ENCODE results near the gene TPCN2. TPM values are rescaled to one million over a fixed set of nuclear protein-coding genes. Genes with fewer than 3 reads are reported as not detected.

Gene TPCN2
- total RNA-seq, 1 experiment from 2014 or later, result 20.6 TPM

GRCh38 chr11:69010361-69010891 lies 38.3 kb upstream of the TPCN2 start:
- H3K27ac ChIP-seq (ENCODE audit: low read length), result peak overlapping the region; percentile 34; the same call in 1 of the 2 replicates
- POLR2A ChIA-PET, result interaction anchor here (0.7 kb wide), 1 partner anchor 38 kb away, joined by 3 read pairs; the partner anchor contains the start of gene TPCN2
- ATAC-seq (peak; percentile 13; the same call in 1 of the 2 replicates), DNase-seq (ENCODE audit: low read depth, low spot score) (no peak)
- no peaks in the 10 kb centered on the region for H3K9me3 ChIP-seq (ENCODE audit: control insufficient read depth, insufficient read depth, low read depth, low read length)
- H3K4me1 ChIP-seq (ENCODE audit: control insufficient read depth, insufficient read depth, low read length), result peaks cover 43% of the 10 kb centered on the region
- no peaks in the 10 kb centered on the region for H3K36me3 ChIP-seq (ENCODE audit: control insufficient read depth, insufficient read depth, low read length)
- no peak overlapping the region for H3K4me3 ChIP-seq (ENCODE audit: low read depth in 2 of 2, low read length in 2 of 2)
- TF ChIP-seq TCF7L2 (IDR thresholded peaks at IDR 0.05; ENCODE audit: low read depth, low read length) (no peak), REST (IDR thresholded peaks at IDR 0.05; ENCODE audit: insufficient read depth in 1 of 2, low read depth in 2 of 2, low read length in 1 of 2) (0 out of 4 replicates have a peak, but pooled peaks of 1 of the 2 experiments have one; percentile 22)
- intact Hi-C loops (cut with micrococcal nuclease; ENCODE audit: unreplicated experiment) (no loop called here), in situ Hi-C loops (cut with HindIII; ENCODE audit: low pct_unique_long_range_greater_than_20kb, low sequenced_read_pairs) (no loop called here)
- H3K27me3 ChIP-seq (ENCODE audit: control insufficient read depth, insufficient read depth, low read length), result no peaks in the 10 kb centered on the region
- BruUV-seq (replicated peaks), result no TSS peak
- CTCF ChIA-PET, result interaction anchor here (0.6 to 1.2 kb wide), 2 partner anchors 10 to 34 kb away, joined by 3 to 5 read pairs; no protein-coding TSS in a partner anchor

GRCh38 chr11:69010964-69011623 lies 37.6 kb upstream of the TPCN2 start:
- no peak for DNase-seq (ENCODE audit: low read depth, low spot score)
- no peak for TF ChIP-seq TCF7L2 (IDR thresholded peaks at IDR 0.05; ENCODE audit: low read depth, low read length)
- no peak for TF ChIP-seq SIN3A (IDR thresholded peaks at IDR 0.05; ENCODE audit: borderline replicate concordance, insufficient read depth, low read depth, low read length)
- TF ChIP-seq POLR2AphosphoS5 (IDR thresholded peaks at IDR 0.05; ENCODE audit: low read depth, low read length), result no peak
- no peak for TF ChIP-seq CTCF (IDR thresholded peaks at IDR 0.05)
- TF ChIP-seq REST (IDR thresholded peaks at IDR 0.05; ENCODE audit: insufficient read depth in 1 of 2, low read depth in 2 of 2, low read length in 1 of 2), result no peak
- Histone ChIP-seq H3K9me3 (ENCODE audit: control insufficient read depth, insufficient read depth, low read depth, low read length) (no peaks in the 10 kb centered on the region), H3K27me3 (ENCODE audit: control insufficient read depth, insufficient read depth, low read length) (no peaks in the 10 kb centered on the region), H3K4me3 (ENCODE audit: low read depth in 2 of 2, low read length in 2 of 2) (no peak overlapping the region), H3K4me1 (ENCODE audit: control insufficient read depth, insufficient read depth, low read length) (peaks cover 43% of the 10 kb centered on the region), H3K27ac (ENCODE audit: low read length) (no peak overlapping the region), H3K36me3 (ENCODE audit: control insufficient read depth, insufficient read depth, low read length) (no peaks in the 10 kb centered on the region)
- intact Hi-C loops (cut with micrococcal nuclease; ENCODE audit: unreplicated experiment), result no loop called here
- in situ Hi-C loops (cut with HindIII; ENCODE audit: low pct_unique_long_range_greater_than_20kb, low sequenced_read_pairs), result no loop called here
- POLR2A ChIA-PET, result interaction anchor here (0.7 kb wide), 1 partner anchor 37 kb away, joined by 3 read pairs; the partner anchor contains the start of gene TPCN2
- peak; percentile 70 for ATAC-seq
- CTCF ChIA-PET, result interaction anchor here (0.6 to 1.2 kb wide), 2 partner anchors 11 to 33 kb away, joined by 3 to 5 read pairs; no protein-coding TSS in a partner anchor
- no TSS peak for BruUV-seq (replicated peaks)
